KBM-7 (cell line): ENCODE results near the gene S100A3.

Experiments
- DNase-seq: peaks from one replicate; pipeline ENCODE4 v3.0.0-alpha.2; 2015
- in situ Hi-C: fragments of 300-500 bp; cut with MboI; formaldehyde crosslinking; loops from 2 replicates; pipeline ENCODE4 v1.14.3; 2020; ENCODE audit warnings: low sequenced_read_pairs, low pct_unique_long_range_greater_than_20kb, mixed read lengths

S100A3 gene

DNA sequence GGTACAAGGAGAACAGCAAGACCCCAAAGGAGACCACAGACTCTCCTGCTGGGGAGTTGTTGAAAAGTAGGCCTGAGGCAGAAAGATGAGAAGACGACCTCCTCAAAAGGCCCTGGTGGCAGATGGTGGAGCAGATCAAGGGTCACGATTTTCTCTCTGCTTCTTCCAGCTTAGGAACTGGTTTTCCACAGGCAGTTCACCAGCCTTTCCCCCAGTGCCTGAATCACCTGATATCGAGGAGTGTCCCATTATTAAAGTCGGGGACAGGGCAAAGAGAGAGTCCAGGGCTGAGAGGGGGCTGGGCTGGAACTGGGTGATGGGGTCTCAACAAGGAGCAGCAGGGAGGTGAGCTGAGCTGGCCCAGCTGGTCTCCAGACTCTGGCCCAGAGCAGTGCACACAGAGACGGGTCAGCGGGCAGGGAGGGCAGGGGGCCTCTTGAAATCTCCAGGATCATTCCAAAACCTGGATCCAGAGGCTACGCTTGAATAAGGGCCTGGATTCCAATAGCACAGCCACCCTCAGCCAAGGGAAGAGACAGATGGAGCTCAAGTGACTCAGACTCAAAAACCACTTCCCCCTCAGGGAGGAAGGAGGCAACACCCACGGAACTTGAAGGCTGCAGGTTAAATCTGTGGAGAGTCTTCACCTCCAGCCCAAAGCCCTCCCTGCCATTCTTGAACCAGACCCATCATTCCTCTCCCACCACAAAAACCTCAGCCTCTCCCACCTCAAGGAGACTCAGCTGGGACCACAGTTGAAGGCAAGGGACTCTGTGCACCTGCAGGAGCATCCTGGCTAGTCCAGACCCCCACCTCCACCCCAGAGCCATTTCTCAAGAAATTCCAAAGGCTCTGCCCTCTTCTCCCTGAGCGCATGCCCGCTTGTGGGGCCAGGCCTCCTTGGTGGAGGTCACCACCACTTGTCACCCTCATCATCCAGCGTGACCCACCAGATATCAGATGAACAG is 8.4 kb downstream of the S100A3 start, which contains the start of gene S100A5:
TSS of gene S100A5 (minus strand) at position 541 of the 968 bp plus-strand sequence. CDS start 743 bp downstream, outside the sequence.
- DNase-seq = peak; percentile 86
- in situ Hi-C loops = loop anchor here (25.0 kb wide), 1 partner anchor 422 kb away; the partner anchor contains the start of genes CREB3L4, CRTC2 and SLC39A1

GRCh38 chr1:153539395-153540093 is 9.5 kb downstream of the S100A3 start:
- no peak for DNase-seq
- in situ Hi-C loops = loop anchor here (25.0 kb wide), 1 partner anchor 423 kb away; the partner anchor contains the start of genes CREB3L4, CRTC2 and SLC39A1

DNA sequence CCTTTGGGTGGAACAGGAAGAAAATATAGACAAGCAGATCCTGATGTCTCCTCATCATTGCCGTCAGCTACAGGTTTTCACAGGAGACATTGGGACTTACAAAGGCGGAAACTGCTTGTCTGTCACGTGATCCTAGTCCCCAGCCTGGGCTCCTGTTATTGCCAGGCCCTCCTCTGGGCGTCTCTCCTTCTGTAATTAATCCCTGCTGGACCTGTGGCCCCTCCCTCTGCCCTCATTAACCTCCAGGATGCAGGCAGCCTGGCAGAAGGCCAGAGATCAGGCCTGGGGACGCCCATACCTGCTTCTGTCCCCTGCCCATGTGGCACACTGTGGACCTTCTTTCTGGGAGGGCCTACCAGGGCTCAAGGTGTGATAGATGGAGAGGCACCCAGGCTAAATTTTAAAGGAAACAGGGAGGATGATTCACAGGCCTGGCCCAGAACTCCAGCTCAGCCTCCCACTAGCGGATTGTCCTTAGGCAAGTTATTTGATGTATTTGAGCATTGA is 10.7 kb downstream of the S100A3 start:
- no peak for DNase-seq
- in situ Hi-C loops = loop anchor here (25.0 kb wide), 1 partner anchor 424 kb away; the partner anchor contains the start of genes CREB3L4, CRTC2 and SLC39A1

DNA sequence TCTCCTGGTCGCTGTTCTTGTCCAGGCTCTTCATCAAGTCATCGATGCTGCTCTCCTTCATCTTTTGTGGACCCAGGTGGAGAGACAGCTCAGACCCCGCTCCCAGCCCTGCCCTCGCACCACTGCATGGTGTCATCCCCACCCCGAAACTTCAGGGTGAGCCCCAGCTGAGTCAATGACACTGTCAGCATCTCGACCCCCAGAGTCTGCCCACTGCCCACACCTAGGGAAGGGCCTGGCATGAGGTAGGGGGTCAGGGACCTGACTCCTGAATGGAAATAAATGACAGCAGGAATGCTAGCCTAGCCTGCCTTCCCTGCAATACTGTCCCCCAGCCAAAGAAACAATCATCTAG is 11.7 kb downstream of the S100A3 start:
- DNase-seq = no peak
- in situ Hi-C loops = loop anchor here (25.0 kb wide), 1 partner anchor 425 kb away; the partner anchor contains the start of genes CREB3L4, CRTC2 and SLC39A1

DNA sequence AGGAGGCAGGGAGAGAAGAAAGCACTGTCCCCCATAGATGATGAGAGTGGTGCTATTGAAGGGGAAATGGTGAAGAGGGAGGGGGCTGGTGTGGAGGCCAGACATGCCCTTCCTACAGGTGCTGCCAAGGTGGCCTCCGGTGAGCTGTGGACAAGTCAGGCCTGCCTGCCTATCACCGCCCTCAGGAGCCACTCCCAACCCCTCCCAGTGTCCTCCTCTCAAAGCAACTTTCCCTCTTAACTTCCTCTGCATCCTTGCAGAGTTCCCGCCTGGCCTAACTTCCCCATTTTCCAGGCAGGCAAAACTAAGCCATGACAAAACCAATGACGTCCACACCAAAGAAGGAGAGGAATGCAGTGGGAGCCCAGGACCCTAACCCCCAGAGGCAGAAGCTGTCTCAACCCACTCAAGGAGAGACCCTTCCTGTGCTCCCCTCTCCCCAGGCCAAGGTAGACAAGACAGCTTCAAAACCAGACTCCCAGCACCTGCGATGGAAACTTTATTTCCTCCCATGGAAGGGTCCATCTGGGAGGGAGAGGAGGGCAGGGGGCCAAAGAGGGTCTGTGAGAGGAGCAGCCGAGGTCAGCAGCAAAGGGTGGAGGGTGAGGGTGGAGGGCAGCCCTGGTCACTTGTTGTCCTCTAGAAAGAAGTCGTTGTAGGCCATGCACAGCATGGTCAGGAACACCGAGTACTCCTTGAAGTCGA is 12.2 kb downstream of the S100A3 start:
- in situ Hi-C loops = loop anchor here (25.0 kb wide), 1 partner anchor 425 kb away; the partner anchor contains the start of genes CREB3L4, CRTC2 and SLC39A1
- no peak for DNase-seq

- peak; percentile 66 for DNase-seq
- in situ Hi-C loops = loop anchor here (25.0 kb wide), 1 partner anchor 426 kb away; the partner anchor contains the start of genes CREB3L4, CRTC2 and SLC39A1
Observed at GRCh38 chr1:153536012-153536670, 12.9 kb downstream of the S100A3 start.

DNA sequence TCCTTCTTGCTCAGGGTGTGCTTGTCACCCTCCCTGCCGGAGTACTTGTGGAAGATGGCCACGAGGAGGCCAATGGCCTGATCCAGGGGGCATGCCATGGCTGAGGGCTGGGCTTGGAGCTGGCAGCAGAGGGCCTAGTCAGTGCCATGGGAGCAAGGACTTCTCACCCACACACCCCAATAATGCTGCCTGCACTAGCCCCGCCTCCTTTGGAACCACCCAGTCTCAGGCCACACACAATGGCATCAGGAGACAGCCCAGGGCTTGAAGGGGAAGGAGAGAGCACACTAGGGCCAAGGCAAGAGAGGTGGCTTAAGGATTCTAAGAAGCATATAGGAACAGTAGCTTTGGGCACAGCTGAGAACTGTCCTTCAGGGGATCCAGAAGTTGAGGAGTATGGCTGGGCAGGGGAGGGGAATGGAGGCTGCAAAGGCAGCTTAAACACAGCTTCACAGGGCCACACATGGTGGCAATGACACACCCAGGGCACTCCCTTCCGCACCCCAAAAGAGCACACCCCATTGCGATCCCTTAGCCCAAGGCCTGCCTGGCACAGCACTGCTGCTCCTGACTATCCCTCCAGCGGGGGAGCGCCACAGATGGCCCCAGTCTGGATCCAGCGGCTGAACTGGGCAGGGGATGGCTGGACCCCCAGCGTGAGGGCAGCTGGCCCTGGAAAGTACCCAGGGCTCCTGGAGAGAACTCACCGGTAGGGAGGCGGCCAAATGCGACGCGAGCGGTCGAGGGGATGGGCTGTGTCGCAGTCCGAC is 13.6 kb downstream of the S100A3 start, which contains the start of gene S100A6:
TSS of gene S100A6 (minus strand) at position 750 of the 770 bp plus-strand sequence. CDS start at position 98, 652 bp downstream.
- in situ Hi-C loops = loop anchor here (25.0 kb wide), 1 partner anchor 427 kb away; the partner anchor contains the start of genes CREB3L4, CRTC2 and SLC39A1
- no peak for DNase-seq

DNA sequence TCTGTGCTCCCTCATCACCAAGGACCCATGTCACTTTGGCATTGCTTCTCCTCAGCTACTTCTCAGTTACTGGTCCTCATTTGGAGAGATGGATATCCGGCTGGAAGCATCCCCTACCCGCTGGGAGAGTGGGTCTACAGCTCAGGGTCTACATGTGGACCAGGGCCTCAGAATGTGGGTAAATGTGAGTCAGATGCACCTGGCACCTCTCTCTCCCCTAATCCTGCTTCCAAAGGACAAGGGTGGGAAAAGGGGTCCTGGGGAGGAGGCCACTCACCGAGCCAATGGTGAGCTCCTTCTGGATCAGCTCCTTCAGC is 14.2 kb downstream of the S100A3 start:
- in situ Hi-C loops = loop anchor here (25.0 kb wide), 1 partner anchor 427 kb away; the partner anchor contains the start of genes CREB3L4, CRTC2 and SLC39A1
- DNase-seq = no peak

DNA sequence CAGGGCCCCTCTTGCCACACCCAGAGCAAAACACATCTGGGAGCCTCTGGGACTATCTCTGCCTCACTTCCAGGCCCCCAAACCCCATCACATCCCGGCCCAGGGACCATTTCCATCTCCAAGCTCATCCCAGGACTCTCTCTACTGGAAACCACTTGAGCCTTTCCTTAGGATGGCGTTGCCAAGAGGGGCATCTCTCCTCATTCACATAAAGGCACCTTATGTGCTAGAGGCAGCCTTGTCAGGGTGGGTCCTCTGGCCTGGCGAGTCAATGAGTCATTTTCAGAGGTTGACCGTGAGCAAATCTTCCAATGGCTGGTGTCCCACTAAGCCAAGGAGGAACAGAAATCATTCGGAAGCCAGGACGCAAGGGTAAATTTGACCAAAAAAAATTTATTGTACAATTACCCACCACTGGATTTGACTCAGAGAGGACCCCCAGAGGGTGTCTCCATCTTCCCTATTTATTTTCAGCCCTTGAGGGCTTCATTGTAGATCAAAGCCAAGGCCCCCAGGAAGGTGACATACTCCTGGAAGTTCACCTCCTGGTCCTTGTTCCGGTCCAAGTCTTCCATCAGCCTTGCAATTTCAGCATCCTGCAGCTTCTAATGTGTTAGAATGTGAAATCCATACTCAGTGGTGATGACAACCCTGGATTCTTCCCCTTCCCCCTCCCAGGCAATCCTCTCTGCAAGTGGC is 14.7 kb downstream of the S100A3 start:
- no peak for DNase-seq
- in situ Hi-C loops = loop anchor here (25.0 kb wide), 1 partner anchor 428 kb away; the partner anchor contains the start of genes CREB3L4, CRTC2 and SLC39A1

GRCh38 chr1:153533689-153534201 is 15.3 kb downstream of the S100A3 start:
- DNase-seq = no peak
- in situ Hi-C loops = loop anchor here (25.0 kb wide), 1 partner anchor 429 kb away; the partner anchor contains the start of genes CREB3L4, CRTC2 and SLC39A1

- DNase-seq = peak; percentile 87
- in situ Hi-C loops = loop anchor here (25.0 kb wide), 1 partner anchor 429 kb away; the partner anchor contains the start of genes CREB3L4, CRTC2 and SLC39A1
Observed at GRCh38 chr1:153532769-153533599, 16.1 kb downstream of the S100A3 start.

DNA sequence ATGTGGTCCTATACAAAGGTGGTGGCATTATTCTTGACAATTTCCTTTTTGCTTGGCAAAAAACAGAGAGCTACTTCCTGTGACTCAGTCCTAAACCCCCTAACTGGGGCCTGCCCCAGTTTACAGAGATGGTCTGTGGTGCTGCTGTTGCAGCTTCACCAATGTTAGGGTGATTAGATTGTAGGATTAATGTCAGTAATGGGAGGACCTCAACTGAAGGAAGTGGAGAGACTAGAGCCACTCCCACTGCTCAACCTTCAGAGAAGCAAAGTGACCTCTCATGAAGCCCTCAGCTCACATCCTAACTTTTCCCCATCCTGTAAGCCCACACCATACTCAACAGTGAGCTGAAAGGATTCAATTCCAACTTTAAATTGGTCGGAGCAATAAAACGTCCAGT is 16.9 kb downstream of the S100A3 start:
- in situ Hi-C loops = loop anchor here (25.0 kb wide), 1 partner anchor 430 kb away; the partner anchor contains the start of genes CREB3L4, CRTC2 and SLC39A1
- DNase-seq = no peak

- in situ Hi-C loops = loop anchor here (25.0 kb wide), 1 partner anchor 431 kb away; the partner anchor contains the start of genes CREB3L4, CRTC2 and SLC39A1
- no peak for DNase-seq
Observed at GRCh38 chr1:153531638-153532037, 17.4 kb downstream of the S100A3 start.

DNA sequence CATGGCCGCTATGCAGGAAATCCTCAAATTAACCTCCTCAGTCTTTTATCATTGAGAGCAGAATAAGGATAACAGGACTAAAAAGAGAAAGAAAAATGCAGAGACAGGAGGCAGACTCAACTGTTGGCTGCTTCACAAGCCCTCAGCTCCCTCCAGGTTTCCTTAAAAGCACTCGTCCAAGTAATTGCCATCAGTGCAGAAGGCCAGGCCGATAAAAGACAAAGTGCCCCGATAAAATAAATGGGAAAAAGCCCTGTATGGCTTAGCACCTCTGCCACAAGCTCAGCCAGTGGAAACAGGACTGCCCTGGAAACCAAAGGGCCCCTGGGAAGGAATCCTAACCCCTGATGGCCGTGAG is 21.4 kb downstream of the S100A3 start:
- no peak for DNase-seq
- in situ Hi-C loops = loop anchor here (25.0 kb wide), 1 partner anchor 435 kb away; the partner anchor contains the start of genes CREB3L4, CRTC2 and SLC39A1

DNA sequence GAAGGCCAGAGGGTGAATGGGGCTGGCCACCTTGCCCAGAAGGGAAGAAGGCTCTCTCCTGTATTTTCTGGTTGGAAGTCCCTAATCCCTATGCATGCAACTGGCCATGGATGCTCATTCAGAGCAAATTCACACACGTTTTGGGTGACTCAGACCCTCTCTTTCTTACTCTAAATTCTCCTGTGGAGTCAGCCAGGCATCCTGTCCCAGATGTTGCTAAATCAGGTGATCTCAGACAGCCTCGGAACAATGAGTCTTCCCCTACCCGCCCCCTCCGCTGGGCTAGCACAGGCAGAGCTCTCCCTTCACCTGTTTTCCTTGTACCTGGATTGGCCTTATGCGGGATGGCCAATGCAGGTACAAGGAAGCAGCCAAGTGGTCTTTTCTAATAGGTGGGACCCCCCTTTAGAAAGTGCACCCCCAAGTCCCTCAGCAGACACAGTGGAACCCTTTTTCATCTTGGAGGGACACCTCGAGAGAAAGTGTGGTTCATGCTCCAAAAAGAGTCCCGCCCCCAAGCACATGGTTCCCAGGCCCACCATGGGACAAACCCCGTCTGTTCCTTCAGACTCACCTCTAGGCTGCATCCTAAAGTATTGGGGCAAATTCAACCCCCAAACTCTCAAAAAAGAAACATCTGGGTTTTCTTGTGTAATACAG is 21.9 kb downstream of the S100A3 start:
- in situ Hi-C loops = loop anchor here (25.0 kb wide), 1 partner anchor 435 kb away; the partner anchor contains the start of genes CREB3L4, CRTC2 and SLC39A1
- no peak for DNase-seq
